ENCODE results near the gene RNF144A. TPM values are rescaled to one million over a fixed set of nuclear protein-coding genes. Genes with fewer than 3 reads are reported as not detected.

RNF144A gene
- total RNA-seq, 1 experiment from 2014 or later: 10.6 TPM

DNA sequence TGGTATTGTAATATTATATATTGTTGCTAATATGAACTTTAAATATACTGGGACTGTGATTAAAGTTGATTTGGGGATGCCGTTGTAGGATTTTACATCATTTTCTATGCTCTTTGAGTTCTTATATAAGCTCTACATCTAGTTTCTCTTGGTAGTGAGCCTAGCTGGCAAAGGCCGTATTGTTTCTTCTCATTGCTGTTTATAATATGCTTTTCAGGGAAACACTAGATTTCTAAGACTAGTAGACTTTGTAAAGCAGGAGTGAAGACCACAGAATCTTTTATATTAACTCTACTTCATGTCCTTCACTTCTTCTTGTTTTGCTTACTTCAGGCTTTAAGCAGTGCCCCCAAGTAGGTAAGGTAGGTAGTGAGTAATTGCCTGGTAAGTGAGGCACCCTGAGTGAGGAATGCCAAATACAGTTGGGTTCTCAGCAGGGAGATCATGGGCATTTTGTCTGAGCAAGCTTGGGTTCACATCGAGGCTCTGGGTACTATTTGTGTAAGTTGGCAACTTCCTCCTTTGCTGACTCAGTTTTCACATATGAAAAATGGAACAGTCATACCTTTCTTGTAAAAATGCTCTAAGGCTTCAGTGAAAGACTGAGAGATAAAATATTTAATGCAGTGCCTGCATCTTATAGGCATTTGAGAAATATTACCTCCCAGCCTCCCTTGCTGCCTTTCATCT lies 96.4 kb downstream of the RNF144A start:
- Histone ChIP-seq H3K79me1 (ENCODE audit: insufficient read depth, low read depth, low read length, poor library complexity, severe bottlenecking) (no peaks in the 10 kb centered on the region), H3K4ac (ENCODE audit: low read depth, low read length) (no peak overlapping the region), H4K8ac (replicated peaks; ENCODE audit: insufficient read length, low read depth, low read length) (no peak overlapping the region), H3K27me3 (ENCODE audit: insufficient read depth, low read length) (no peaks in the 10 kb centered on the region), H2BK15ac (ENCODE audit: low read depth, low read length) (no peak overlapping the region), H2AFZ (ENCODE audit: low read length) (no peak overlapping the region), H3K23ac (ENCODE audit: insufficient read length, low read depth, low read length) (no peak overlapping the region), H2BK5ac (ENCODE audit: insufficient read length, low read length) (no peak overlapping the region), H2AK5ac (ENCODE audit: insufficient read length, low read length) (no peak overlapping the region), H3K79me2 (ENCODE audit: insufficient read depth, low read length) (no peaks in the 10 kb centered on the region), H3K4me1 (ENCODE audit: insufficient read depth, low read length) (peaks cover 3% of the 10 kb centered on the region; the same call in 1 of the 2 replicates), H2BK12ac (ENCODE audit: insufficient read length, low read depth, low read length) (no peak overlapping the region), H4K20me1 (ENCODE audit: control insufficient read depth, insufficient read depth, insufficient read length) (no peaks in the 10 kb centered on the region), H3T11ph (ENCODE audit: low read length) (no peak overlapping the region), H2BK20ac (ENCODE audit: low read depth, low read length, poor library complexity, severe bottlenecking) (no peak overlapping the region), H3K56ac (ENCODE audit: insufficient read length, low read depth, low read length) (no peak overlapping the region), H4K91ac (ENCODE audit: insufficient read length, low read depth, low read length) (no peak overlapping the region), H3K9me3 (ENCODE audit: control insufficient read depth, low read depth, low read length) (no peaks in the 10 kb centered on the region), H3K9ac (ENCODE audit: extremely low read depth, insufficient read length, low read length) (no peak overlapping the region), H3K27ac (ENCODE audit: insufficient read length, low read depth, low read length) (no peak overlapping the region), H4K5ac (ENCODE audit: insufficient read length, low read depth, low read length) (no peak overlapping the region), H3K4me2 (ENCODE audit: insufficient read depth, insufficient read length, low read length) (no peak overlapping the region), H3K23me2 (ENCODE audit: insufficient read length, low read depth, low read length, poor library complexity, severe bottlenecking) (no peaks in the 10 kb centered on the region), H2BK120ac (ENCODE audit: low read depth, low read length, poor library complexity, severe bottlenecking) (no peak overlapping the region), H3K18ac (ENCODE audit: insufficient read length, low read depth, low read length) (no peak overlapping the region), H3K14ac (ENCODE audit: insufficient read depth, low read length) (no peak overlapping the region)
- Mint-ChIP-seq H3K27me3 (ENCODE audit: low read depth) (no peaks in the 10 kb centered on the region; the same call in 1 of the 2 replicates), H3K36me3 (ENCODE audit: insufficient read depth in 1 of 3, low read depth in 3 of 3) (no peaks in the 10 kb centered on the region), H3K9me3 (no peaks in the 10 kb centered on the region), H3K4me3 (no peak overlapping the region), H3K27ac (no peak overlapping the region; a peak in 1 of 7 replicates), H3K4me1 (peaks cover 20 to 23% of the 10 kb centered on the region in 2 experiments)
- no CpG with 5 or more reads among the region's 3 CpGs for WGBS (ENCODE audit: extremely low coverage, insufficient read length, low lambda C conversion rate)
- DNase-seq: no peak
- TF ChIP-seq, protein P1, sequence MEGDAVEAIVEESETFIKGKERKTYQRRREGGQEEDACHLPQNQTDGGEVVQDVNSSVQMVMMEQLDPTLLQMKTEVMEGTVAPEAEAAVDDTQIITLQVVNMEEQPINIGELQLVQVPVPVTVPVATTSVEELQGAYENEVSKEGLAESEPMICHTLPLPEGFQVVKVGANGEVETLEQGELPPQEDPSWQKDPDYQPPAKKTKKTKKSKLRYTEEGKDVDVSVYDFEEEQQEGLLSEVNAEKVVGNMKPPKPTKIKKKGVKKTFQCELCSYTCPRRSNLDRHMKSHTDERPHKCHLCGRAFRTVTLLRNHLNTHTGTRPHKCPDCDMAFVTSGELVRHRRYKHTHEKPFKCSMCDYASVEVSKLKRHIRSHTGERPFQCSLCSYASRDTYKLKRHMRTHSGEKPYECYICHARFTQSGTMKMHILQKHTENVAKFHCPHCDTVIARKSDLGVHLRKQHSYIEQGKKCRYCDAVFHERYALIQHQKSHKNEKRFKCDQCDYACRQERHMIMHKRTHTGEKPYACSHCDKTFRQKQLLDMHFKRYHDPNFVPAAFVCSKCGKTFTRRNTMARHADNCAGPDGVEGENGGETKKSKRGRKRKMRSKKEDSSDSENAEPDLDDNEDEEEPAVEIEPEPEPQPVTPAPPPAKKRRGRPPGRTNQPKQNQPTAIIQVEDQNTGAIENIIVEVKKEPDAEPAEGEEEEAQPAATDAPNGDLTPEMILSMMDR (conservative IDR thresholded peaks at IDR 0.05): no peak

Measured in H9 (cell line).